NCI-H1105 (cell line): ENCODE data around the gene CDK14.
"Not testable (repeated sequence)": the region's sequence is repeated elsewhere in the genome, so short reads cannot be mapped to it uniquely, and the experiment has no call there.

Experiments used
- DNase-seq: peaks from one replicate; lab custom pipeline; 2025; lab: John Stamatoyannopoulos, UW

CDK14 gene

DNA sequence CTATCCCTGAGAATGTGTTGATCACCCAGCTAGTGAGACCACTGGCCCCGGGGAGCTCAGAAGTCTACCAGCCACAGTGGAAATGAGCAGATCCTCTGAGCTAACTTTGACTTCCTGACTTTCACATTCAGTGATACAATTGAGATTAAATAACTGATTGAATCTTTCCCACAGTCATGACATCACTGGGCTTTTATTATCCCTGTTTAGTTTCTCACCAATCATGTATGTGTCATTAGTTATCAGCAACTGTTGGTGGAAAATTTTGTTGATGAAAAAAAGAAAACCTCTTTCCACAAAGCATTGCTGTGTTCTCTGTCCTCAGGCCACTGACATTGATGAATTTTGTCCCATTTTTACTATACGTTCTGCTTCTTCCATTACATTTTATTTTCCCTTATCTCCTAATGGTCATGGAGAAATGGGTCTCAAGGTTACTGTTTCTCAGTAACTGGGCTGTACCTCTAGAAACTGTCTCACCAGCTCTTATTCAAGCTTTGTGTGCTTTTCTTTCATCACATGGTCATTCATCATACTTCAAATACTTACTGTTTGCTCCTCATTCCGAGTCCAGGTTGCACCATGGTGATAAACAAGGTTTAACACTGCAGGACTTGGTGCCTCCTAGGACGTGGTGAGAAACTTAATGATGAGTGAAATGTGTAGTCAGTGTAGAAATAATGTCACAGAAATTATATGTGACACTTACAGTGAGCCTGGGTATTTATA lies 304.7 kb downstream of the CDK14 start:
- DNase-seq = no peak

GRCh38 chr7:90903841-90904240 lies 307.7 kb downstream of the CDK14 start:
- no peak for DNase-seq

DNA sequence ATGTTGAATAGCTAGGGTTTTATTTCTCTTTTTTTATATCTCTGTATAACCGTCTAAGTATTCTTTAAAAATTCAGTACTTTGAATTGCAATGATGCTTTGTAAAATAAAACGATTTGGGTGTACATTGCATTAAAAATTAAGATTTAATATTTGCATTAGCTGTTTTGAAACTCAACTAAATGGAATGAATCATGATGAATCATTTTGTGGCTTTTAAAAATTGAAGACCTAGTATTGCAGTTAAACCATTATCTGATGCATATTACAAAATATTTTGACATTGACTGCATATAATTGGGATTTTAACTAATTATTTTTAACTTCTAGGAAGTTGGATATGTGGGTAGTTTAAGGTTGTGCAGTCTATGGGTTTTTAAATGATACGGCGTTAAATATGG lies 314.0 kb downstream of the CDK14 start:
- DNase-seq = no peak

GRCh38 chr7:90916319-90916718 lies 320.2 kb downstream of the CDK14 start:
- DNase-seq = no peak

DNA sequence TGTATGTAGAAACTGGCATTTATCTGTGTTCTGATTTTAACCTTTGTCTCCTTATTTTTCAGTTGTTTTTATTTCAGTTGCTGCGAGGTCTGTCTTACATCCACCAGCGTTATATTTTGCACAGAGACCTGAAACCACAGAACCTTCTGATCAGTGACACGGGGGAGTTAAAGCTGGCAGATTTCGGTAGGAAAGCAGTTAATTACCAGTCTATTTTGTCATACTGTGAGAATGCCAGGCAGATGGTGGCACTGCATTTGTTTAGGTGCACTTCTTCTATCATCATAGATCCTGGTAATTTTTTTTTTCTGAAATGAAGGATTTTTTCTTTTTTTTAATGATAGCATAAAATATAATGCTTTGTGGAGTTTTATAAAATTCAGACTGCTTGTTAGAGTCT lies 321.4 kb downstream of the CDK14 start:
- DNase-seq = no peak

GRCh38 chr7:90918303-90918702 lies 322.2 kb downstream of the CDK14 start:
- DNase-seq = no peak

- no peak for DNase-seq
These were observed 323.7 kb downstream of the CDK14 start for GRCh38 chr7:90919816-90920215.

DNA sequence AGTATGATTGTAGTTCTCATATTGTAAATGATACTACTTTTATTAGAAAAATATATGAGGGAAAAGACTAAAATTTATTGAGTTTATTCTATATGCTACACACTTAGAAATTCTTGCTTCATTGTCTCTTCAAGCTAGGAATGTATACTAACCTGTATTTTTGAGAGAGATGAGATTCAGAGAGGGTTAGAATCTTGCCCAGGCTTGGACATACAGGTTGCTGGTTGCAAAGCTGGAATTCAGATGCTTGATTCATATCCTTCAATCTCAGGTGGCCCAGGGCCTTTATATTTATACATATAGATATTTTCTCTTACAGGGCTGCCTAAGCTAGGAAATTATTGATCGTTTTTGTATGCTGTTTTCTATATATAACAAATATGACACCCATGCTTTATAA lies 324.2 kb downstream of the CDK14 start:
- DNase-seq = no peak

GRCh38 chr7:90923541-90923997 lies 327.4 kb downstream of the CDK14 start:
- DNase-seq = no peak

- DNase-seq = not testable (repeated sequence)
These were observed 332.7 kb downstream of the CDK14 start for GRCh38 chr7:90928700-90929424.

DNA sequence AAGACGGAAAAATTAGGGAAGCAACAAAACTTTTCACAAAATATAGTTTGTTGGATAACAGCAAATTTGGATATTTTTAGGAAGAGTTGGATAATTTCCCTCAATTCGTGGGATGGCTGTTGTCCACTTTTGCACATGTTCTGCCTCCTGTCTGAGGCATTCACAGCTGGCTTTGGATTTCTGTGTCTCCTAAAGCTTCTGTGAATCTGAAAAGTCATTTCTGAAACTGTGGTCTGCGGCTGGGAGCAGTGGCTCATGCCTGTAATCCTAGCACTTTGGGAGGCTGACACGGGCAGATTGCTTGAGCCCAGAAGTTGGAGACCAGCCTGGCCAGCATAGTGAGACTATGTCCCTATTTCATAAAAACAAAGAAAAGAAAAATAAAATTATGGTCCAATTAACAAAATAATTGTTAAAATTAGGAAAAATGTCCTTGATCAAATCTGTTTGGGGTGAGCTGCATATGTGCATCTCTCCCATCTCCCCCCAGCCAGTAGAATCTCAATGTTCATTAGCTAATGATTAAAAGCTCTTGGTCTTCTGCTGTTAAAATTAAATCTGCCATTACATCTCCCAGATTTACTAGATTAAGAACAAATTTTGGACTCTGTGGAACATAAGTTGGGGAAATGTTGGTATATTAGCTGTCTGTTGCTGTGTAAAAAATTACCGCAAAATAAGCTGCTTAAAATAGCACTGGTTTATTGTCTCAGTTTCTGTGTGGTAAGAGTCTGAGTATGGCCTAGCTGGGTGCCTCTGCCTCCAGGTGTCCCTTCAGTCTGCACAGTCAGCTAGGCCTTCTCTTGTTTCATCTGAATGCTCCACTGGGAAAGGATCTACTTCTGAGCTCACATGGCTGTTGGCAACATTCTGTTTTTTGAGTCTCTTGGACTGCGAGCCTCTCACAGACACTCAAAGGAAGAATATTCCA lies 336.1 kb downstream of the CDK14 start:
- DNase-seq = no peak

DNA sequence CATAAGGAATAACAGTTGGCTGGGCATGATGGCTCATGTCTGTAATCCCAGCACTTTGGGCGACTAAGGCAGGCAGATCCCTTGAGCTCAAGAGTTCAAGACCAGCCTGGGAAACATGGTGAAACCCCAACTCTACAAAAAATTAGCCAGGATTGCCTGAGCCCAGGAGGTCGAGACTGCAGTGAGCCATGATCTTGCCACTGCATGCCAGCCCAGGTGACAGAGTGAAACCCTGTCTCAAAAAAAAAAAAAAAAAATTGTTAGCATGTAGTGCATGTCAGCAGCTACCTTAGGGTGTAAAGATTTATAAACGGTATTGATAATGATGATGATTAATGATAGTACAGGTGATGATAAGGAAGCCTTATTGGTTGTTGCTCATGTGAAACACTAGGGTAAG lies 336.9 kb downstream of the CDK14 start:
- no peak for DNase-seq

DNA sequence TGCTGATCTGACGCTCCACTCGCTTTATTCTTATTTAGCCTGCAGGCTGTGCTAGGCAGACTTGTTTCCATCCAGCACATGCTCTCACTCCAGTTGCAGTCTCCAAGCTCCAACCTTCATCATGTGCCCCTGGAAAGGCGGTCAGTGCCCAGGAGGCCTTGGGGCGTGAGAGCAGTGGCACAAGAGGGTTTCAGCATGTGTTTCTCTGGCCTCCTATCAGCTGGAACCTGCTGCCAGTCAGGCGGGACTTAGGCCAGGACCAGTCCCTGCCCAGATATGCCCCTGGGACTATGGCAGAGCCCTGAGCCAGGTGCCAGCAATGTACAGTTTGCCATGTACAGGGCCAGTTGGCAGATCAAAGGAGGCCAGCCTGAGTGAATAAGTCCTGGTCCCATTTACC lies 337.9 kb downstream of the CDK14 start:
- DNase-seq = no peak

DNA sequence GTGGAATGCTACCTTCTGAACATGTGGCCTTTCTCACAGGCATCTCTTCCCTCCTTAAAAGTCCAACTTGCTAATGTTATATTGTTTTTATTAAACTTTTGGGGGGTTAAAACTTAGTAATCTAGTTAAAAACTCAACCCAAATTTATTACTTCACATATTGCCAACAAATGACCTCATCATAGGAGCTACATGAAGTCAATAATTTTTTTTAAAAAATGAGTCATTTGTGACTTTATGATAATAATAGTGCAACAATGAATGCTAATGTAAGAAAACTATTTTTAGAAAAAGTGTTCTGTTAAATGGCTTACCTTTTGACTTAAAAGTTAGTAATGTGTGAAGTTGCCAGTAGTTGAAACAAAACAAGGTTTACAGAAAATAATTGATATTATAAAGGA lies 342.2 kb downstream of the CDK14 start:
- no peak for DNase-seq

- no peak for DNase-seq
These were observed 343.5 kb downstream of the CDK14 start for GRCh38 chr7:90939666-90940065.

DNA sequence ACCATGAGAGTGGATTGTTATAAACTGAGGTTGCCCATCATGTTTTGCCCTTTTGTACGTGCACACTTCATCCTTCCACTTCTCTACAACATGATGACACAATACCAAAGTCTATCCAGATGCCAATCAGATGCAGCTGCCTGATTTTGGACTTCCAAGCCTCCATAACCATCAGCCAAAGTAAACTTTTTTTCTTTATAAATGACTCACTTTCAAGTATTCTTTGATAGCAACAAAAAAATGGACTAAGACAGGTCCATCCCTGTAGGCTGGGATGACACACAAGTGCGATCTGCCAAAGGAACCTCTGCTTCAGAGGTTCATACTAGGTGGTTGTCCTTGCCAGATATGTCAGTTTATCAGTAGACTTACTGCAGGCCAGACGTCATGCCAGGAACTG lies 347.9 kb downstream of the CDK14 start:
- DNase-seq = no peak

DNA sequence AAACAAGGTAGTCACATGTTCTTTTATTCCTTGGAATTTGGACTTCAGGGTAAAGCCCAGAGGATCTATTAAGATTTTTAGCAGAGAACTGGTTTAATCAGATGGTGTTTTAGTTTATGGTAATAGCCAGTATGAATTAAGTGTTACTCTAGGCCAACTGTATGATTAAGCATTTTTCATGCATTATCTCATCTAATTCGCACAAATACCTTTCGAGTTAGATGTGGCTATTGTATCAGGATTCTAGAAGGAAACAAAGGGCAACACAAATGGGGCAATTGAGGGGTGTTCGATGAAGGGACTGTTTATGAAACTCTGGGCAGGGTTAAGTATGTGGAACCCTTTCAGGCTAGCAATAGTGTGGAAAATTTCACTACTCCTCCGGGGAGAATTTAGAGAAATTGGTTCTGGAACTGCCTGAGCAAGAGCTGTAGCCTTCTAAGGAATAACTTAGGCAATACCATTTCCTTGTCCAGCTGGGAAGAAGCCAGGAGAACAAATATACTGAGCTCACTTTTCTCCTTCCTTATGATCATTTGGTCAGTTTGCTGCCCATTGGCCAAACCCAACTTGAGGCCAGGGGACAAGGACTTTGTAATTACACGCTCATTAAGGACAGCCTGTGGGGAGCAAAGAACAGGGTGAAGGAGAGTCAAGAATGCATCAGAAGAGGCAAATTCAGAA lies 349.1 kb downstream of the CDK14 start:
- DNase-seq = no peak

GRCh38 chr7:90946730-90947501 lies 350.8 kb downstream of the CDK14 start:
- DNase-seq = no peak

DNA sequence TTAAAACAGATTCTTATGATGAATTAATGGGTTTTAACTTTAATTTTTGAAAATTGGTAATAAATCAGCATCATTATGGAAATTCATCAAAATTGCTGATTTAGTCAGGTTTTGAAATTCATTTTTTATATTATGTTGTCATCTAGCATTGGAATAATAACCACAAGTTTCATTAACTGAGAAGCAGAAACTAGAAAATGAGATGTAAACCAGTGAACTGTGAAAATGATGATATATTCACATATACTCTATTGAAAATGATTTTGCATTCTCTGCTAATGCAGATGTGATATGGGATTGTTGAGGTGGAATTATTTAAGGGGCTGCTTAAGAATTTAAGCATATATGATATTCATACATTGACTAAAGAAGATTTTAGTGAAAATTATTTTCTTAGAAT lies 352.0 kb downstream of the CDK14 start:
- DNase-seq = no peak

- DNase-seq = no peak
These were observed 355.1 kb downstream of the CDK14 start for GRCh38 chr7:90951229-90951628.
